IMR-90 (cell line): Measurements from ENCODE around the gene ATRNL1. TPM values are rescaled to one million over a fixed set of nuclear protein-coding genes. Genes with fewer than 3 reads are reported as not detected.

Experiments used
- ATAC-seq: fragments of 200-7000 bp; cut with Tn5 transposase; 2 replicates; pipeline ENCODE4 v1.9.1; 2020; ENCODE audit warnings: low read depth, mild to moderate bottlenecking, moderate library complexity
- BruUV-seq: library from RNA; stranded (reverse); fragments of 400-500 nt; replicated peaks from 2 replicates; lab custom pipeline; 2021; lab: Mats Ljungman, UMichigan
- CTCF ChIA-PET: fragments of 300-600 bp; formaldehyde crosslinking; extraction: SDS; loops from one replicate; lab custom pipeline; 2021; ENCODE audit warnings: antibody characterized with exemption; lab: Yijun Ruan, JAX
- POLR2A ChIA-PET: fragments of 300-600 bp; sonication (Branson Sonifier 250); formaldehyde crosslinking; loops from one replicate; lab custom pipeline; 2022; ENCODE audit warnings: antibody characterized with exemption; ENCODE audit not compliant: unreplicated experiment; lab: Charles Lee
- DNase-seq: peaks from one replicate; pipeline ENCODE4 v3.0.0; 2013
- H2AFZ ChIP-seq: replicated peaks from 2 replicates; pipeline ENCODE3; 2013; ENCODE audit warnings: low read length, mild to moderate bottlenecking; ENCODE audit not compliant: poor library complexity
- H2AK5ac ChIP-seq: 2 replicates; pipeline ENCODE4 v1.6.1; 2013; ENCODE audit warnings: low read depth, low read length, inconsistent platforms
- H2AK9ac ChIP-seq: replicated peaks from 2 replicates; pipeline ENCODE3; 2013; ENCODE audit warnings: mild to moderate bottlenecking, low read depth, low read length, moderate library complexity; ENCODE audit not compliant: poor library complexity
- H2BK120ac ChIP-seq: 2 replicates; pipeline ENCODE4 v1.6.1; 2013; ENCODE audit warnings: low read depth, low read length, inconsistent platforms
- H2BK15ac ChIP-seq: 3 replicates; pipeline ENCODE4 v1.6.1; 2013; ENCODE audit warnings: low read depth, low read length, inconsistent platforms
- H2BK20ac ChIP-seq: 2 replicates; pipeline ENCODE4 v1.6.1; 2013; ENCODE audit warnings: low read depth, mild to moderate bottlenecking, inconsistent platforms, low read length, moderate library complexity
- H2BK5ac ChIP-seq: 2 replicates; pipeline ENCODE4 v1.6.1; 2013; ENCODE audit warnings: mild to moderate bottlenecking, low read depth, low read length, inconsistent platforms; ENCODE audit not compliant: poor library complexity, severe bottlenecking
- H3K14ac ChIP-seq: replicated peaks from 2 replicates; pipeline ENCODE4 v1.6.1; 2013; ENCODE audit warnings: low read depth, low read length, inconsistent platforms
- H3K18ac ChIP-seq: 2 replicates; pipeline ENCODE4 v1.6.1; 2013; ENCODE audit warnings: low read depth, low read length, control low read depth
- H3K23ac ChIP-seq: 2 replicates; pipeline ENCODE4 v1.6.1; 2013; ENCODE audit warnings: low read depth, low read length, inconsistent platforms
- H3K27ac ChIP-seq: 2 replicates; pipeline ENCODE4 v1.5.1; 2013; ENCODE audit warnings: mild to moderate bottlenecking, control low read depth, low read length; ENCODE audit not compliant: insufficient read depth
- H3K27me3 ChIP-seq: 2 replicates; pipeline ENCODE4 v1.6.1; 2013; ENCODE audit warnings: low read length; ENCODE audit not compliant: control insufficient read depth, insufficient read depth
- H3K36me3 ChIP-seq: 2 replicates; pipeline ENCODE4 v1.6.1; 2013; ENCODE audit warnings: low read length, mixed read lengths; ENCODE audit not compliant: control insufficient read depth, insufficient read depth
- H3K4ac ChIP-seq: 2 replicates; pipeline ENCODE4 v1.6.1; 2013; ENCODE audit warnings: low read depth, low read length, inconsistent platforms
- H3K4me1 ChIP-seq: 2 replicates; pipeline ENCODE4 v1.6.1; 2013; ENCODE audit warnings: low read length, mixed read lengths; ENCODE audit not compliant: control insufficient read depth, insufficient read depth
- H3K4me2 ChIP-seq: 2 replicates; pipeline ENCODE4 v1.6.1; 2013; ENCODE audit warnings: low read depth, mild to moderate bottlenecking, control low read depth, low read length, moderate library complexity
- H3K4me3 ChIP-seq: 2 replicates; pipeline ENCODE4 v1.5.1; 2013; ENCODE audit warnings: low read depth, mild to moderate bottlenecking, control low read depth, low read length, moderate library complexity; ENCODE audit not compliant: insufficient read depth
- H3K56ac ChIP-seq: 2 replicates; pipeline ENCODE4 v1.6.1; 2013; ENCODE audit warnings: low read length, inconsistent platforms; ENCODE audit not compliant: insufficient read depth; ENCODE audit errors: extremely low read depth
- H3K79me1 ChIP-seq, 2 experiments: 2 replicates each; pipeline ENCODE4 v1.6.1; 2013; ENCODE audit warnings: low read length in 2 of 2, inconsistent platforms in 1 of 2, low read depth in 1 of 2
- H3K9ac ChIP-seq: 2 replicates; pipeline ENCODE4 v1.6.1; 2013; ENCODE audit warnings: low read depth, low read length, control low read depth
- H3K9me1 ChIP-seq: 2 replicates; pipeline ENCODE4 v1.6.1; 2013; ENCODE audit warnings: low read length, inconsistent platforms; ENCODE audit not compliant: insufficient read depth
- H3K9me3 ChIP-seq: 2 replicates; pipeline ENCODE4 v1.6.1; 2013; ENCODE audit warnings: low read length; ENCODE audit not compliant: control insufficient read depth, insufficient read depth
- H4K20me1 ChIP-seq: 2 replicates; pipeline ENCODE4 v1.6.1; 2013; ENCODE audit warnings: low read length, inconsistent platforms; ENCODE audit not compliant: insufficient read depth
- H4K5ac ChIP-seq: 2 replicates; pipeline ENCODE4 v1.6.1; 2013; ENCODE audit warnings: mild to moderate bottlenecking, low read depth, low read length, control low read depth
- H4K8ac ChIP-seq, 2 experiments: 2 replicates each; pipeline ENCODE4 v1.6.1; 2013; ENCODE audit warnings: low read depth in 2 of 2, low read length in 2 of 2, control low read depth in 1 of 2, inconsistent platforms in 1 of 2
- H4K91ac ChIP-seq: 2 replicates; pipeline ENCODE4 v1.6.1; 2013; ENCODE audit warnings: low read depth, low read length, inconsistent platforms; ENCODE audit not compliant: insufficient read depth
- BHLHE40 ChIP-seq: fragments of 150-350 bp; IDR thresholded peaks from 2 replicates; pipeline ENCODE4 v1.6.1; 2016; ENCODE audit warnings: mild to moderate bottlenecking, low read depth, low read length
- CEBPB ChIP-seq: IDR thresholded peaks from 2 replicates; pipeline ENCODE4 v1.6.1; 2012; ENCODE audit warnings: low read depth, low read length, improper control_type of control experiment
- MAFK ChIP-seq: IDR thresholded peaks from 2 replicates; pipeline ENCODE4 v1.6.1; 2012; ENCODE audit warnings: low read depth, low read length, improper control_type of control experiment
- MAZ ChIP-seq: IDR thresholded peaks from 2 replicates; pipeline ENCODE4 v1.6.1; 2012; ENCODE audit warnings: low read depth, mild to moderate bottlenecking, low read length, improper control_type of control experiment, moderate library complexity, borderline replicate concordance
- MXI1 ChIP-seq: IDR thresholded peaks from 2 replicates; pipeline ENCODE4 v1.6.1; 2012; ENCODE audit warnings: low read depth, mild to moderate bottlenecking, low read length, moderate library complexity, borderline replicate concordance
- POLR2A ChIP-seq: IDR thresholded peaks from 2 replicates; pipeline ENCODE4 v1.6.1; 2012; ENCODE audit warnings: mild to moderate bottlenecking, low read depth, low read length
- RAD21 ChIP-seq: IDR thresholded peaks from 2 replicates; pipeline ENCODE4 v1.6.1; 2012; ENCODE audit warnings: low read length, improper control_type of control experiment
- RCOR1 ChIP-seq: IDR thresholded peaks from 2 replicates; pipeline ENCODE4 v1.6.1; 2012; ENCODE audit warnings: mild to moderate bottlenecking, low read length, improper control_type of control experiment; ENCODE audit not compliant: insufficient replicate concordance
- RFX5 ChIP-seq: IDR thresholded peaks from 2 replicates; pipeline ENCODE4 v1.8.0; 2012; ENCODE audit warnings: low read depth, mild to moderate bottlenecking, low read length, moderate library complexity
- SMC3 ChIP-seq: fragments of 150-350 bp; IDR thresholded peaks from 2 replicates; pipeline ENCODE4 v1.6.1; 2016; ENCODE audit warnings: low read depth, mild to moderate bottlenecking, antibody characterized with exemption, low read length, moderate library complexity
- WGBS, 2 experiments: methylation state at CpG; one replicate each; pipeline versions ENCODE4 v1.1.5 to v1.1.7; 2013; ENCODE audit warnings: missing lambda C conversion rate in 2 of 2; ENCODE audit not compliant: insufficient read length in 1 of 2; ENCODE audit errors: extremely low coverage in 2 of 2; 5-methylcytosine and 5-hydroxymethylcytosine counted together
- dilution Hi-C: fragments of 300-500 bp; cut with HindIII; formaldehyde crosslinking; loops from one replicate; pipeline ENCODE4 v1.14.3; 2018; ENCODE audit warnings: low sequenced_read_pairs; ENCODE audit not compliant: unreplicated experiment
- in situ Hi-C: fragments of 300-500 bp; cut with MboI; formaldehyde crosslinking; loops from 3 replicates; pipeline ENCODE4 v1.14.3; 2019; ENCODE audit warnings: low sequenced_read_pairs, inconsistent platforms, mixed read lengths
- intact Hi-C: fragments of 100-400 bp; cut with micrococcal nuclease; formaldehyde crosslinking; loops from 2 replicates; pipeline ENCODE4 v1.10.0; 2022
- polyA plus RNA-seq, 3 experiments: library from polyadenylated mRNA; depleted of rRNA; stranded (reverse); fragments of >200 nt; gene quantifications; 2 replicates each; pipeline ENCODE4 v1.2.3, GENCODE V29; 2012; ENCODE audit warnings: low replicate concordance in 1 of 3
- total RNA-seq: library from RNA; depleted of rRNA; stranded (reverse); fragments of >200 nt; gene quantifications from 2 replicates; pipeline ENCODE4 v1.2.3, GENCODE V29; 2012
- TF ChIP-seq, protein P1 (sequence below): fragments of 150-350 bp; IDR thresholded peaks from 2 replicates; pipeline ENCODE4 v1.6.1; 2016; ENCODE audit warnings: low read depth, mild to moderate bottlenecking, low read length, moderate library complexity, borderline replicate concordance
- TF ChIP-seq, protein P2 (sequence below): conservative IDR thresholded peaks from 2 replicates; pipeline ENCODE4 v1.5.1; 2012; ENCODE audit warnings: mild to moderate bottlenecking, low read depth, low read length, improper control_type of control experiment
- TF ChIP-seq, protein P3 (sequence below): fragments of 150-350 bp; IDR thresholded peaks from 2 replicates; pipeline ENCODE4 v1.6.1; 2017; ENCODE audit warnings: mild to moderate bottlenecking, antibody characterized with exemption, low read length, low read depth

Gene ATRNL1
- total and polyA plus RNA-seq, 2 of the 4 experiments (the other 2 are of a cell fraction), result 0.18 to 0.19 TPM

DNA sequence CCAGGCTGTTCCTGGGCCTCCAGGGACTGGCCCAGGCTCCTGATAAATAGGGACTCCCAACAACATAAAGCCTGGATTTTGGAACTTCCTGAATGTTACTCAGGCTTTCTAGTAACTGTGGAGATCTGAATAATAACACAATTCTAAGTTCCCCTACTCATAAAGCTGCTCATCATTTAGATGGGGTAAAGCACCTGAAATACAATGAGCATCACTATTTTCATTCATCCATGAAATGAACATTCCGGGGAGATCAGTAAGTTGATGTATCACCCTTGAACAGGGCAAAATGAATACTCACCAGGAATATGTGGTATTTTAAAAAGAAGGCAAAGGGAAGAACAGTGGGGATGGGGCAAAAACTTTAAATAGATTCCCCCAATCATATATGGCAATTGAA is 48.3 kb upstream of the ATRNL1 start:
- Histone ChIP-seq H3K18ac (no peak overlapping the region), H4K91ac (no peak overlapping the region), H3K23ac (no peak overlapping the region), H3K79me1 (no peaks in the 10 kb centered on the region), H2AK5ac (no peak overlapping the region), H4K20me1 (no peaks in the 10 kb centered on the region), H3K27ac (no peak overlapping the region), H3K4ac (no peak overlapping the region), H2BK20ac (no peak overlapping the region), H2BK15ac (no peak overlapping the region), H3K9ac (no peak overlapping the region), H3K9me1 (no peaks in the 10 kb centered on the region), H3K27me3 (peaks cover 2% of the 10 kb centered on the region; the same call in 1 of the 2 replicates), H4K5ac (no peak overlapping the region), H3K36me3 (no peaks in the 10 kb centered on the region), H3K9me3 (no peaks in the 10 kb centered on the region), H3K4me1 (no peaks in the 10 kb centered on the region), H3K4me3 (no peak overlapping the region), H2AK9ac (peak overlapping the region; percentile 3), H3K4me2 (no peak overlapping the region), H2BK120ac (no peak overlapping the region), H4K8ac (no peak overlapping the region), H3K56ac (no peak overlapping the region), H3K14ac (no peak overlapping the region), H2BK5ac (no peak overlapping the region), H2AFZ (no peak overlapping the region)
- dilution Hi-C loops, result no loop called here
- intact Hi-C loops, result loop anchor here (5.0 kb wide), 1 partner anchor 168 kb away; no protein-coding TSS in a partner anchor
- no peak for ATAC-seq
- in situ Hi-C loops, result no loop called here
- POLR2A ChIA-PET, result no interaction called here
- WGBS, 2 experiments, result no CpG with 5 or more reads among the region's 1 CpG
- CTCF ChIA-PET, result interaction anchor here (0.6 kb wide), 1 partner anchor 159 kb away, joined by 5 read pairs; no protein-coding TSS in a partner anchor
- TF ChIP-seq MXI1, result no peak
- no peak for TF ChIP-seq MAZ
- no peak for TF ChIP-seq RFX5
- TF ChIP-seq BHLHE40, result no peak
- TF ChIP-seq, protein P1, sequence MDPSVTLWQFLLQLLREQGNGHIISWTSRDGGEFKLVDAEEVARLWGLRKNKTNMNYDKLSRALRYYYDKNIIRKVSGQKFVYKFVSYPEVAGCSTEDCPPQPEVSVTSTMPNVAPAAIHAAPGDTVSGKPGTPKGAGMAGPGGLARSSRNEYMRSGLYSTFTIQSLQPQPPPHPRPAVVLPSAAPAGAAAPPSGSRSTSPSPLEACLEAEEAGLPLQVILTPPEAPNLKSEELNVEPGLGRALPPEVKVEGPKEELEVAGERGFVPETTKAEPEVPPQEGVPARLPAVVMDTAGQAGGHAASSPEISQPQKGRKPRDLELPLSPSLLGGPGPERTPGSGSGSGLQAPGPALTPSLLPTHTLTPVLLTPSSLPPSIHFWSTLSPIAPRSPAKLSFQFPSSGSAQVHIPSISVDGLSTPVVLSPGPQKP, result no peak
- no peak for TF ChIP-seq POLR2A
- TF ChIP-seq RCOR1, result no peak
- no peak for TF ChIP-seq MAFK
- TF ChIP-seq, protein P2, sequence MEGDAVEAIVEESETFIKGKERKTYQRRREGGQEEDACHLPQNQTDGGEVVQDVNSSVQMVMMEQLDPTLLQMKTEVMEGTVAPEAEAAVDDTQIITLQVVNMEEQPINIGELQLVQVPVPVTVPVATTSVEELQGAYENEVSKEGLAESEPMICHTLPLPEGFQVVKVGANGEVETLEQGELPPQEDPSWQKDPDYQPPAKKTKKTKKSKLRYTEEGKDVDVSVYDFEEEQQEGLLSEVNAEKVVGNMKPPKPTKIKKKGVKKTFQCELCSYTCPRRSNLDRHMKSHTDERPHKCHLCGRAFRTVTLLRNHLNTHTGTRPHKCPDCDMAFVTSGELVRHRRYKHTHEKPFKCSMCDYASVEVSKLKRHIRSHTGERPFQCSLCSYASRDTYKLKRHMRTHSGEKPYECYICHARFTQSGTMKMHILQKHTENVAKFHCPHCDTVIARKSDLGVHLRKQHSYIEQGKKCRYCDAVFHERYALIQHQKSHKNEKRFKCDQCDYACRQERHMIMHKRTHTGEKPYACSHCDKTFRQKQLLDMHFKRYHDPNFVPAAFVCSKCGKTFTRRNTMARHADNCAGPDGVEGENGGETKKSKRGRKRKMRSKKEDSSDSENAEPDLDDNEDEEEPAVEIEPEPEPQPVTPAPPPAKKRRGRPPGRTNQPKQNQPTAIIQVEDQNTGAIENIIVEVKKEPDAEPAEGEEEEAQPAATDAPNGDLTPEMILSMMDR, result no peak
- no peak for TF ChIP-seq CEBPB
- no peak for TF ChIP-seq RAD21
- TF ChIP-seq SMC3, result no peak
- TF ChIP-seq, protein P3, sequence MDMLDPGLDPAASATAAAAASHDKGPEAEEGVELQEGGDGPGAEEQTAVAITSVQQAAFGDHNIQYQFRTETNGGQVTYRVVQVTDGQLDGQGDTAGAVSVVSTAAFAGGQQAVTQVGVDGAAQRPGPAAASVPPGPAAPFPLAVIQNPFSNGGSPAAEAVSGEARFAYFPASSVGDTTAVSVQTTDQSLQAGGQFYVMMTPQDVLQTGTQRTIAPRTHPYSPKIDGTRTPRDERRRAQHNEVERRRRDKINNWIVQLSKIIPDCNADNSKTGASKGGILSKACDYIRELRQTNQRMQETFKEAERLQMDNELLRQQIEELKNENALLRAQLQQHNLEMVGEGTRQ, result no peak
- DNase-seq, result no peak
- no TSS peak for BruUV-seq
